GM20000 (cell line): ENCODE results near the gene CHCT1.

Experiments used
- DNase-seq: peaks from one replicate; pipeline ENCODE4 v3.0.0; 2012; ENCODE audit warnings: low spot score
- TF ChIP-seq, protein P1 (sequence below): IDR thresholded peaks from 2 replicates; pipeline ENCODE4 v1.5.1; 2012; ENCODE audit warnings: mild to moderate bottlenecking, control low read depth; ENCODE audit errors: extremely low read depth, missing control alignments

CHCT1 gene

DNA sequence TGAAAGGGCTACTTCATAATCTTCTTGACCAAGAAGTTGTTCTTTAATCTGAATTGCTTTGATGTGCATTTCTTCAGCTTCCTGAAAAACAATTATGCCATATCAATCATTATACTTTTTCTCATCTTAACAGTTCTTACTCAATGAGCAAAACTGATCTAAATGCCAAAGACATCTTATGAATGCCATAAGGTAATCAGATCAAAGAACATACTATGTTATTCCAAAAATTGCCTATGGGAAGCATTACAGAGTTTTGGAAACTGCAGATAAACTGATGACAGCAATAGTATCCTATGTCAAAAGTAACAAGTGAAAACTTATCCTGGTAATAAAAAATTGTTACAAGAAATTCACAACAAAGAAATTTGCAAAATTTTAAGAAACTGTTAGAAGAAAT is 29.7 kb downstream of the CHCT1 start:
- TF ChIP-seq, protein P1, sequence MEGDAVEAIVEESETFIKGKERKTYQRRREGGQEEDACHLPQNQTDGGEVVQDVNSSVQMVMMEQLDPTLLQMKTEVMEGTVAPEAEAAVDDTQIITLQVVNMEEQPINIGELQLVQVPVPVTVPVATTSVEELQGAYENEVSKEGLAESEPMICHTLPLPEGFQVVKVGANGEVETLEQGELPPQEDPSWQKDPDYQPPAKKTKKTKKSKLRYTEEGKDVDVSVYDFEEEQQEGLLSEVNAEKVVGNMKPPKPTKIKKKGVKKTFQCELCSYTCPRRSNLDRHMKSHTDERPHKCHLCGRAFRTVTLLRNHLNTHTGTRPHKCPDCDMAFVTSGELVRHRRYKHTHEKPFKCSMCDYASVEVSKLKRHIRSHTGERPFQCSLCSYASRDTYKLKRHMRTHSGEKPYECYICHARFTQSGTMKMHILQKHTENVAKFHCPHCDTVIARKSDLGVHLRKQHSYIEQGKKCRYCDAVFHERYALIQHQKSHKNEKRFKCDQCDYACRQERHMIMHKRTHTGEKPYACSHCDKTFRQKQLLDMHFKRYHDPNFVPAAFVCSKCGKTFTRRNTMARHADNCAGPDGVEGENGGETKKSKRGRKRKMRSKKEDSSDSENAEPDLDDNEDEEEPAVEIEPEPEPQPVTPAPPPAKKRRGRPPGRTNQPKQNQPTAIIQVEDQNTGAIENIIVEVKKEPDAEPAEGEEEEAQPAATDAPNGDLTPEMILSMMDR = no peak
- DNase-seq = no peak

DNA sequence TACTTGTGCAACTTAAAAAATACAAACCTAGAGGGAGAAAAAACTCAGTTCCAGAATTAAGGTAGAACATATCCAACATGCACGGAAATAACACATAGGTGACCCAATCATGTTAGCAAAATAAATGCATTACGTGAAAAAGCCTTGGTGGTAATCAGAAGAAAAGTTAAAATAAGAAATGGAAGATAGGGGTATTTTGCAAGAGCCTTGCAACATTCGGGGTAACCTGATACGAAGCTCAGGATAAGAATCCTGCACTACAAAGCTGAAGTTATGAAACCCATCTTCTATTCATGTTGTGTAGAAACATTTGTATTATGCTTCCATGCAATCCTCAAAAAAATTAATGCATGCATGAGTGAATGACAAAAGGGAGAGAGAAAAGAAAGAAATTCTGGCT is 33.1 kb downstream of the CHCT1 start:
- no peak for DNase-seq
- TF ChIP-seq, protein P1 = no peak

DNA sequence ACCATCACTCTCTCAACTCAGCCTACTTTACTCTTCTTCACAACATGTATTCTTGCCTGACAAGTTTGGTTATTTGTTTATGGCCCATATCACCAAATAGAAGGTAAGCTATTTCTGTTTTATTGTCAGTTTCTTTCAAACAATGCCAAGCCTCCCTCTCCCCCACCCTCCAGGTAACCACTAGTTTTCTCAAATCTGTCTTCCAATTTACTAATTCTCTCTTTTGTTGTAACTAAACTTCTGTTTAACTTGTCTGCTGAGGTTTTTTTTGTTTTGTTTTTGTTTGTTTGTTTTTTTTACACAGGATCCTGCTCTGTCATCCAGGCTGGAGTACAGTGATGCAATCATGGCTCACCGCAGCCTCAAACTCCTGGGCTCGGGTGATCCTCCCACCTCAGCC is 34.9 kb downstream of the CHCT1 start:
- no peak for DNase-seq
- TF ChIP-seq, protein P1 = no peak

DNA sequence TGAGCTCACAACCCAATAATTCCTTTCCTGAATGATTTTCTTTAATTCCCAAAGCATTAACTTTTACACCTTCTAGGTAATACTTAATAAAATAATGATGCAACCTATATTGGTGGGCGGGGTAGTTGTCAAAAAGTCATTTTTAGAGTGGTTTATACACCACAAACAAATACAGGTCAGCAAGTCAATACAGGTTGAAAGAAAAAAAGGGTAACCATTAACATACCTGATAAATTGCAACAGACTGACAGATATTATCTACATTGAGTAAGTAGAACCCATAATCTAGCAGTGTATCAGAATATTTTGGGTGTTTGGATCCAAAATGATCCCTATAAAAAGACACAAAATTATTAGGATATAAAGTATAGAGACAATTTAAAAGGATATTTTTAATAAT is 39.3 kb downstream of the CHCT1 start:
- no peak for DNase-seq
- TF ChIP-seq, protein P1 = no peak

DNA sequence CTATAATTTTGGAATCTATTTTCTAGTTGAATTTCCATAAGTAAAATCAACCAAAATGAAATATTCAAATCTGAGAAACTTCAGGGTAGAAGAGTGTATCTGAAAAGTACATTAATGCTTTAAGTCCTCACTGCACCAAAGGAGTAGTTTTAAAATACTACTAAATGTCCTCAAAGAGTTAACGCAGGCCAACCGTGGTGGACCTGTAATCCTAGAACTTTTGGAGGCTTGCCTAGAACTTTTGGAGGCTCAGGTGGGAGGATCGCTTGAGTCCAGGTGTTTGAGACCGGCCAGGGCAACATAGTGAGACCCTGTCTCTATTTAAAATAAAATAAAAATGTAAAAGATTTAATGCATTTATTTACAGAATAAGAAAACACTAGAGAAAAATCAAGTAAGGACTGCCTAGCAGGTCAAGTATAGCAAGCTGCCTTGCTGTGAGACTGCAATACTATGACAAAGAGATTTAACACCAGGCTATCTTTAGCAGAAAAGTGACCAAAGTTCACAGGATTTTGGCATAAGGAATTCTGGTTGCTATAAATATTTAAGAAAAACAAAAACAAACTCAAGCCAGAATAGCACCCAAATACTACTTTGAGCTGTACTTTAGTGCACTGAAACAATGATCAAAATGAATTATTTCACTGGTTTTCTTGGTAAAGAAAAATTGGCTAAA is 41.0 kb downstream of the CHCT1 start:
- TF ChIP-seq, protein P1 = no peak
- no peak for DNase-seq

DNA sequence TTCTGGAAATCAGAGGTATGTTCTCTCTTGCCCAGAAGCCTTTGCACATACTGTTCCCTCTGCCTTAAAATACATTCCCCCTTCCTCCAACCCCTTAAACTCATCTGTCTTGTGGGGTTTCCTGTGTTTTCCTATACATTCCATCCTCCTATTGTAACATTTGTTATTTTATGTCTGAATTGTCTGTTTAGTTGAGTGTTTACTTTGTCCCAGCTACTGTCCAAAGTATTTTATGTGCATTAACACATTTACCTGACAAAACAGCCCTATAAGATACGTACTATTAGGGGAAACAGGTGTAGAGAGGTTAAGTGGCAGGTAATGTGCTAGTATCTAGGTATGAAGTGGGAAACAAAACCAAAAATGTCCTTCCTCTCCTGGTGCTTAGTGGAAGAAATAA is 42.1 kb downstream of the CHCT1 start:
- TF ChIP-seq, protein P1 = no peak

DNA sequence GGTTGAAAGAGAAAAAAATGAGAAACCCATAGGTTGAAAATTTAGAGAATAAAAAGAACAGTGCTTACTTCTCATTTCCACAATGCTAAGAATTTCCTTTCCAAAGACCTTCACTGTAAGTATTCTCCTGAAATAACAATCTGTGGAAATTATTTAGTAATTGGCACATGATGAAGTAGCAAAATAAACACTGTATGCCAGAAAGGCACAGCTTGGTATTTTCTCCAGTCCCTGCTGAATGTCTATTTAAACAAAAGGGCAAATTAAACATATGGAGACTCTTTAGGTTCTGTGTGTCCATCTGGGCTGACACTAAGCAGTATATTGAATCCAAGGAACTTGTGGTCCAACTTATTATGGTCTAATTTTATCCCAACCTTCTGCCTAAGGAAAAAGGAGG is 46.1 kb downstream of the CHCT1 start:
- no peak for DNase-seq
- TF ChIP-seq, protein P1 = no peak

More for the DNA sequence above, 42.1 kb downstream of the CHCT1 start:
- DNase-seq = no peak
